Pancreas (tissue), 10 donors: Measurements from ENCODE around the gene IGSF21. TPM values are rescaled to one million over a fixed set of nuclear protein-coding genes. Genes with fewer than 3 reads are reported as not detected.
"Not testable (repeated sequence)": the region's sequence is repeated elsewhere in the genome, so short reads cannot be mapped to it uniquely, and the experiment has no call there.

Experiments used
- ATAC-seq, 4 donors: fragments of 200-7000 bp; cut with Tn5 transposase; one replicate each; pipeline versions ENCODE4 v1.8.0 to v1.9.1; 2020; ENCODE audit warnings: mild to moderate bottlenecking in 4 of 4, moderate library complexity in 4 of 4
- DNase-seq, 6 donors: peaks; one replicate each; pipeline ENCODE4 v3.0.0-alpha.2; 2020
- FAIRE-seq: peaks from 2 replicates; lab custom pipeline; 2012; peaks lifted over from hg19 to GRCh38; lab: Jason Lieb, UNC
- H3K27ac ChIP-seq, 4 donors: fragments of 200-600 bp; sonication (generic); 1 replicate in 3 of 4; 2 replicates in 1 of 4; pipeline versions ENCODE4 v1.5.0 to v1.8.0; 2020
- H3K27me3 ChIP-seq, 4 donors: fragments of 200-600 bp; one replicate each; pipeline ENCODE4 v1.8.0; 2021
- H3K36me3 ChIP-seq, 3 donors: fragments of 200-600 bp; sonication (generic) in 1 of 3; one replicate each; pipeline versions ENCODE4 v1.5.0 to v1.8.0; 2020 to 2021
- H3K4me1 ChIP-seq, 3 donors: fragments of 200-600 bp; one replicate each; pipeline ENCODE4 v1.8.0; 2021
- H3K4me3 ChIP-seq, 4 donors: fragments of 200-600 bp; sonication (generic) in 2 of 4; one replicate each; pipeline versions ENCODE4 v1.5.0 to v1.8.0; 2020 to 2021
- H3K9me3 ChIP-seq, 4 donors: fragments of 200-600 bp; one replicate each; pipeline ENCODE4 v1.8.0; 2021
- CTCF ChIP-seq, 4 donors: fragments of 200-600 bp; sonication (generic) in 3 of 4; IDR thresholded peaks; one replicate each; pipeline versions ENCODE4 v1.5.0 to v1.8.0; 2021; ENCODE audit warnings: antibody characterized with exemption in 4 of 4
- WGBS, 2 donors: extraction: QIAGEN DNeasy Blood & Tissue Kit; methylation state at CpG; one replicate each; pipeline ENCODE4 v1.1.7; 2013; 5-methylcytosine and 5-hydroxymethylcytosine counted together
- intact Hi-C, 3 donors: fragments of 100-400 bp; cut with DNase I; formaldehyde crosslinking; loops; one replicate each; pipeline versions ENCODE4 v1.11.1 to v1.14.2; 2022
- polyA plus RNA-seq, 2 donors: library from polyadenylated mRNA; stranded (reverse); fragments of 200-250 nt; gene quantifications; one replicate each; pipeline ENCODE4 v1.2.3, GENCODE V29; 2013
- total RNA-seq, 6 donors: library from RNA; stranded (reverse); fragmentation: NEBNext Ultra II Directional in 4 of 6; extraction: Animal tissue kit (Norgen Biotek cat#: 25700) in 4 of 6; gene quantifications; one replicate each; pipeline versions ENCODE4 v1.2.1 to v1.2.4, GENCODE V29; 2021 to 2023
- donor health status: healthy with polysubstance abuse.
- donor health status: DM: no; HTN: no; CAD: no; lungs with moderate emphysema.
- donor health status: DM: no; HTN: no; CAD: no.
- donor health status: control.
- donor health status: control.
- donor health status: Bipolar disorder and iron deficiency.
- donor health status: DM: yes; HTN: yes; CAD: no.
- donor health status: DM: no; HTN: no; CAD: no.
- donor health status: DM: no; HTN: no; CAD: no.
- donor health status: DM: yes; HTN: yes; CAD: no.

IGSF21 gene
- total and polyA plus RNA-seq, 8 donors, result 0.28 to 1.3 (median 0.92) TPM; not detected in 1

DNA sequence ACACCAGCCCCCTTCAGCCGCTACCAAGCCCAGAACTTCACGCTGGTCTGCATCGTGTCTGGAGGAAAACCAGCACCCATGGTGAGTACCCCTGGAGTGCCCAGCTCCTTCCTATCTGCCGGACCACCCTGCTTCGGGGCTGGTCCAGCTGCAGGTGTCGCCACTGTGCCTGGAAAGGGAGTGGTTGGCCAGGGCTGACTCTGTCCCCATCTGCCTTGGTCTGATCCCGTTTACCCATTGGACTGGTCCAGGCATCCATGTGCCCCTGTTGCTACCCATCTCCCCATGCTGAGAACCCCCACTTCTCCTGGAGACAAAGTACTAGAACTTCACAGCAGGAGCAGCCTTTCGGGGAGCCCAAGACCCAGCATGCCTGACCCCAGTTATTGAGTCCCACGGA is 254.6 kb downstream of the IGSF21 start:
- ATAC-seq (no peak), FAIRE-seq (no peak), DNase-seq (no peak)
- Histone ChIP-seq H3K4me3 (no peak overlapping the region), H3K4me1 (no peaks in the 10 kb centered on the region), H3K9me3 (no peaks in the 10 kb centered on the region), H3K27me3 (no peaks in the 10 kb centered on the region), H3K27ac (no peak overlapping the region), H3K36me3 (no peaks in the 10 kb centered on the region)
- intact Hi-C loops, result no loop called here
- 53 to 68% methylated on average over 9 of the region's 9 CpGs for WGBS, 2 donors
- TF ChIP-seq CTCF (IDR thresholded peaks at IDR 0.05), result no peak

DNA sequence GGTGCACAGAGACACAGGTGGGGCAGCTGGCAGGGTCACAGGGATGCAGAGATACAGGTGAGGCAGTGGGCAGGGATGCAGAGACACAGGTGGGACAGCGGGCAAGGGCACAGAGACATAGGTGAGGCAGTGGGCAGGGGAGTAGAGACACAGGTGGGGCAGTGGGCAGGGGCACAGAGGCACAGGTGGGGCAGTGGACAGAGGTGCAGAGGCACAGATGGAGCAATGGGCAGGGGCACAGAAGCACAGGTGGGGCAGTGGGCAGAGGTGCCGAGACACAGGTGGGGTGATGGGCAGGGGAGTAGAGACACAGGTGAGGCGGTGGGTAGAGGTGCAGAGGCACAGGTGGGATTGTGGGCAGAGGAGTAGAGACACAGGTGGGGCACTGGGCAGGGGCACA is 255.8 kb downstream of the IGSF21 start:
- intact Hi-C loops, result no loop called here
- Histone ChIP-seq H3K36me3 (no peaks in the 10 kb centered on the region), H3K9me3 (no peaks in the 10 kb centered on the region), H3K4me3 (no peak overlapping the region), H3K27me3 (no peaks in the 10 kb centered on the region), H3K4me1 (no peaks in the 10 kb centered on the region), H3K27ac (no peak overlapping the region)
- 85 to 88% methylated on average over 3 of the region's 3 CpGs for WGBS, 2 donors
- no peak for TF ChIP-seq CTCF (IDR thresholded peaks at IDR 0.05)
- no peak for DNase-seq
- FAIRE-seq, result no peak
- no peak for ATAC-seq

GRCh38 chr1:18365099-18365705 is 257.6 kb downstream of the IGSF21 start:
- intact Hi-C loops, result no loop called here
- no peaks in the 10 kb centered on the region for H3K9me3 ChIP-seq
- no peak for DNase-seq
- no peak for TF ChIP-seq CTCF (IDR thresholded peaks at IDR 0.05)
- 75 to 84% methylated on average over 31 of the region's 31 CpGs for WGBS, 2 donors
- no peak for FAIRE-seq
- H3K4me1 ChIP-seq, result no peaks in the 10 kb centered on the region
- H3K27ac ChIP-seq, result no peak overlapping the region
- no peaks in the 10 kb centered on the region for H3K36me3 ChIP-seq
- ATAC-seq, result no peak
- no peaks in the 10 kb centered on the region for H3K27me3 ChIP-seq
- H3K4me3 ChIP-seq, result no peak overlapping the region

- intact Hi-C loops, H3K4me1 ChIP-seq, DNase-seq, ATAC-seq, FAIRE-seq, H3K4me3 ChIP-seq, H3K36me3 ChIP-seq, H3K27ac ChIP-seq, H3K9me3 ChIP-seq, H3K27me3 ChIP-seq: not testable (repeated sequence)
These were observed 264.9 kb downstream of the IGSF21 start for GRCh38 chr1:18372505-18372904.

GRCh38 chr1:18373151-18373550 is 265.6 kb downstream of the IGSF21 start:
- ATAC-seq, result no peak
- DNase-seq, result no peak
- Histone ChIP-seq H3K36me3 (no peaks in the 10 kb centered on the region), H3K4me1 (no peaks in the 10 kb centered on the region), H3K27me3 (no peaks in the 10 kb centered on the region), H3K9me3 (no peaks in the 10 kb centered on the region), H3K4me3 (no peak overlapping the region), H3K27ac (no peak overlapping the region)
- intact Hi-C loops, result no loop called here
- TF ChIP-seq CTCF (IDR thresholded peaks at IDR 0.05), result no peak
- FAIRE-seq, result no peak
- 56 to 70% methylated on average over 6 of the region's 6 CpGs for WGBS, 2 donors
